GM18502 (cell line): ENCODE results near the gene DNAJB7.
"Not testable (repeated sequence)": the region's sequence is repeated elsewhere in the genome, so short reads cannot be mapped to it uniquely, and the experiment has no call there.

ENCODE experiments used
- ATAC-seq: cut with Tn5 transposase; IDR thresholded peaks from one replicate; pipeline ENCODE4 v1.9.1; 2021; ENCODE audit warnings: mild to moderate bottlenecking; ENCODE audit not compliant: unreplicated experiment, poor library complexity

The DNAJB7 gene

GRCh38 chr22:40853333-40853732, 8.6 kb downstream of the DNAJB7 start:
- no peak for ATAC-seq

- not testable (repeated sequence) for ATAC-seq
These were observed 16.1 kb downstream of the DNAJB7 start for GRCh38 chr22:40845816-40846215.

GRCh38 chr22:40844951-40845350, 17.0 kb downstream of the DNAJB7 start:
- ATAC-seq, result no peak

- ATAC-seq, result no peak
These were observed 23.4 kb downstream of the DNAJB7 start for GRCh38 chr22:40838486-40838885.

- ATAC-seq, result no peak
These were observed 27.3 kb downstream of the DNAJB7 start for GRCh38 chr22:40834619-40835018.

- ATAC-seq, result no peak
These were observed 32.8 kb downstream of the DNAJB7 start for GRCh38 chr22:40829131-40829530.

- ATAC-seq, result no peak
These were observed 34.8 kb downstream of the DNAJB7 start for GRCh38 chr22:40826984-40827741.

- ATAC-seq, result not testable (repeated sequence)
These were observed 35.6 kb downstream of the DNAJB7 start for GRCh38 chr22:40826292-40826691.

GRCh38 chr22:40823426-40823825, 38.5 kb downstream of the DNAJB7 start:
- ATAC-seq, result no peak

- no peak for ATAC-seq
These were observed 42.2 kb downstream of the DNAJB7 start for GRCh38 chr22:40819599-40820140.

- peak; percentile 70 for ATAC-seq
These were observed 42.9 kb downstream of the DNAJB7 start, which contains the start of gene SLC25A17 for GRCh38 chr22:40818747-40819598. SLC25A17 (minus strand) TSS chr22:40819346; CDS start chr22:40819248, 98 bp downstream.

GRCh38 chr22:40818192-40818746, 43.6 kb downstream of the DNAJB7 start:
- ATAC-seq, result no peak

GRCh38 chr22:40817737-40818136, 44.2 kb downstream of the DNAJB7 start:
- ATAC-seq, result no peak

- no peak for ATAC-seq
These were observed 48.0 kb downstream of the DNAJB7 start for GRCh38 chr22:40813912-40814315.
